ENCODE data around the gene TRIO. TPM values are rescaled to one million over a fixed set of nuclear protein-coding genes. Genes with fewer than 3 reads are reported as not detected.

Gene TRIO
- total and polyA plus RNA-seq, 10 of the 15 experiments (the other 5 are each of a cell fraction or from before 2014, with no cell fraction given): 5.1 to 96.4 (median 44.6) TPM

- Histone ChIP-seq H3K79me2 (ENCODE audit: control insufficient read depth, insufficient read depth, low read length) (no peaks in the 10 kb centered on the region), H3K36me3 (ENCODE audit: control insufficient read depth in 2 of 2, insufficient read depth in 2 of 2, low read length in 1 of 2) (peaks cover 21 to 32% of the 10 kb centered on the region in 2 experiments), H3K4me3 (no peak overlapping the region), H3K4me2 (ENCODE audit: control insufficient read depth, insufficient read depth) (no peak overlapping the region), H4K20me1 (ENCODE audit: control insufficient read depth, insufficient read depth) (no peaks in the 10 kb centered on the region), H2AFZ (ENCODE audit: control insufficient read depth, low read depth, low read length) (no peak overlapping the region), H3K4me1 (ENCODE audit: control insufficient read depth, insufficient read depth, low read length) (peaks cover 13% of the 10 kb centered on the region), H3K9me3 (replicated peaks; ENCODE audit: control insufficient read depth, insufficient read depth, low read length) (no peaks in the 10 kb centered on the region), H3K27me3 (replicated peaks in 1 of 2; ENCODE audit: control insufficient read depth in 2 of 2, insufficient read depth in 2 of 2, low read length in 1 of 2) (no peaks in the 10 kb centered on the region), H3K27ac (ENCODE audit: control insufficient read depth, insufficient read depth) (no peak overlapping the region), H3K9ac (ENCODE audit: control insufficient read depth, insufficient read depth, low read length) (no peak overlapping the region)
- intact Hi-C loops (cut with micrococcal nuclease; ENCODE audit: unreplicated experiment): no loop called here
- no peak for ATAC-seq
- 98% methylated on average over 10 of the region's 10 CpGs for WGBS (ENCODE audit: insufficient coverage, insufficient replicate concordance, low lambda C conversion rate, missing lambda C conversion rate)
- no peak for DNase-seq (ENCODE audit: low read depth, low spot score)
- ChIA-PET RAD21 (ENCODE audit: unreplicated experiment) (no interaction called here), SMC1A (ENCODE audit: uncharacterized antibody, unreplicated experiment) (no interaction called here), POLR2A (no interaction called here), CTCF (no interaction called here)
- in situ Hi-C loops (cut with MboI): no loop called here
- no peak for FAIRE-seq
- TF ChIP-seq HCFC1 (IDR thresholded peaks at IDR 0.05; ENCODE audit: low read length) (no peak), ZNF384 (IDR thresholded peaks at IDR 0.05; ENCODE audit: borderline replicate concordance, low read depth, low read length) (no peak)
- BruUV-seq (replicated peaks): no TSS peak
Observed at GRCh38 chr5:14332746-14333145, 189.6 kb downstream of the TRIO start.

GRCh38 chr5:14337593-14337992 is 194.5 kb downstream of the TRIO start:
- ChIA-PET RAD21 (ENCODE audit: unreplicated experiment) (interaction anchor here (1.1 kb wide), 1 partner anchor 14 kb away, joined by 3 read pairs; no protein-coding TSS in a partner anchor), SMC1A (ENCODE audit: uncharacterized antibody, unreplicated experiment) (interaction anchor here (0.9 to 1.7 kb wide), 4 partner anchors 11 to 18 kb away, joined by 3 to 5 read pairs (median 4); no protein-coding TSS in a partner anchor), CTCF (interaction anchor here (0.9 to 1.1 kb wide), 3 partner anchors 13 to 73 kb away, joined by 3 to 5 read pairs (median 4); no protein-coding TSS in a partner anchor), POLR2A (no interaction called here)
- H3K79me2 ChIP-seq (ENCODE audit: control insufficient read depth, insufficient read depth, low read length): no peaks in the 10 kb centered on the region
- H3K9ac ChIP-seq (ENCODE audit: control insufficient read depth, insufficient read depth, low read length): no peak overlapping the region
- H3K4me3 ChIP-seq: no peak overlapping the region
- 98% methylated on average over 7 of the region's 7 CpGs for WGBS (ENCODE audit: insufficient coverage, insufficient replicate concordance, low lambda C conversion rate, missing lambda C conversion rate)
- H3K27ac ChIP-seq (ENCODE audit: control insufficient read depth, insufficient read depth): no peak overlapping the region
- H3K4me2 ChIP-seq (ENCODE audit: control insufficient read depth, insufficient read depth): no peak overlapping the region
- FAIRE-seq (no peak), DNase-seq (ENCODE audit: low read depth, low spot score) (no peak), ATAC-seq (no peak)
- no peaks in the 10 kb centered on the region for H3K27me3 ChIP-seq (replicated peaks in 1 of 2; ENCODE audit: control insufficient read depth in 2 of 2, insufficient read depth in 2 of 2, low read length in 1 of 2)
- H3K36me3 ChIP-seq (ENCODE audit: control insufficient read depth in 2 of 2, insufficient read depth in 2 of 2, low read length in 1 of 2): peaks cover 22 to 24% of the 10 kb centered on the region in 2 experiments
- no peaks in the 10 kb centered on the region for H3K9me3 ChIP-seq (replicated peaks; ENCODE audit: control insufficient read depth, insufficient read depth, low read length)
- in situ Hi-C loops (cut with MboI) (no loop called here), intact Hi-C loops (cut with micrococcal nuclease; ENCODE audit: unreplicated experiment) (no loop called here)
- TF ChIP-seq CBFB (IDR thresholded peaks at IDR 0.05; ENCODE audit: low read depth): no peak
- TF ChIP-seq YBX1 (IDR thresholded peaks at IDR 0.05): no peak
- no peak for TF ChIP-seq GATAD2B (conservative IDR thresholded peaks at IDR 0.05; ENCODE audit: low read depth)
- no peak for TF ChIP-seq BRCA1 (IDR thresholded peaks at IDR 0.05; ENCODE audit: low read depth, low read length)
- no peaks in the 10 kb centered on the region for H4K20me1 ChIP-seq (ENCODE audit: control insufficient read depth, insufficient read depth)
- no peak overlapping the region for H2AFZ ChIP-seq (ENCODE audit: control insufficient read depth, low read depth, low read length)
- peaks cover 4% of the 10 kb centered on the region for H3K4me1 ChIP-seq (ENCODE audit: control insufficient read depth, insufficient read depth, low read length)
- no TSS peak for BruUV-seq (replicated peaks)
